GM23248 (cell line): ENCODE results near the gene TNFRSF4. TPM values are rescaled to one million over a fixed set of nuclear protein-coding genes. Genes with fewer than 3 reads are reported as not detected.

ENCODE experiments used
- DNase-seq: peaks from one replicate; pipeline ENCODE4 v3.0.0-alpha.2; 2015
- H2AFZ ChIP-seq: fragments of 200-600 bp; sonication (generic); 2 replicates; pipeline ENCODE4 v1.6.1; 2016; ENCODE audit warnings: antibody characterized with exemption
- H3F3A ChIP-seq: fragments of 200-600 bp; sonication (generic); 2 replicates; pipeline ENCODE4 v1.6.1; 2016; ENCODE audit warnings: mild to moderate bottlenecking, antibody characterized with exemption, mixed run types; ENCODE audit not compliant: insufficient read depth
- H3K27ac ChIP-seq: fragments of 200-600 bp; sonication (generic); 2 replicates; pipeline ENCODE4 v1.5.1; 2016; ENCODE audit warnings: mild to moderate bottlenecking
- H3K27me3 ChIP-seq: fragments of 200-600 bp; sonication (generic); replicated peaks from 2 replicates; pipeline ENCODE4 v1.6.1; 2016; ENCODE audit warnings: mild to moderate bottlenecking; ENCODE audit not compliant: insufficient read depth
- H3K36me3 ChIP-seq: fragments of 200-600 bp; sonication (generic); 2 replicates; pipeline ENCODE4 v1.6.1; 2016; ENCODE audit warnings: low read depth, mild to moderate bottlenecking
- H3K4me1 ChIP-seq: fragments of 200-600 bp; sonication (generic); 2 replicates; pipeline ENCODE4 v1.6.1; 2016; ENCODE audit warnings: mild to moderate bottlenecking; ENCODE audit not compliant: insufficient read depth
- H3K4me2 ChIP-seq: fragments of 200-600 bp; sonication (generic); one replicate; pipeline ENCODE4 v1.6.1; 2016; ENCODE audit warnings: mild to moderate bottlenecking; ENCODE audit not compliant: unreplicated experiment
- H3K4me3 ChIP-seq: fragments of 200-600 bp; sonication (generic); 2 replicates; pipeline ENCODE4 v1.5.1; 2016; ENCODE audit warnings: mild to moderate bottlenecking
- H3K79me2 ChIP-seq: fragments of 200-600 bp; sonication (generic); 2 replicates; pipeline ENCODE4 v1.6.1; 2016; ENCODE audit warnings: mild to moderate bottlenecking; ENCODE audit not compliant: insufficient read depth
- H3K9ac ChIP-seq: fragments of 200-600 bp; sonication (generic); 2 replicates; pipeline ENCODE4 v1.6.1; 2016; ENCODE audit warnings: mild to moderate bottlenecking
- H3K9me2 ChIP-seq: fragments of 200-600 bp; sonication (generic); 2 replicates; pipeline ENCODE4 v1.6.1; 2016; ENCODE audit warnings: mixed run types, mild to moderate bottlenecking, moderate library complexity; ENCODE audit not compliant: insufficient read depth
- H3K9me3 ChIP-seq: fragments of 200-600 bp; sonication (generic); one replicate; pipeline ENCODE4 v1.6.1; 2017; ENCODE audit warnings: low read depth
- H4K20me1 ChIP-seq: fragments of 200-600 bp; sonication (generic); 2 replicates; pipeline ENCODE4 v1.6.0; 2016; ENCODE audit not compliant: insufficient read depth
- EZH2 ChIP-seq: fragments of 200-600 bp; sonication (generic); IDR thresholded peaks from 2 replicates; pipeline ENCODE4 v1.6.1; 2018; ENCODE audit warnings: antibody characterized with exemption, mild to moderate bottlenecking; ENCODE audit not compliant: insufficient read depth, poor library complexity, severe bottlenecking
- EZH2phosphoT487 ChIP-seq: fragments of 200-600 bp; sonication (generic); IDR thresholded peaks from 2 replicates; pipeline ENCODE4 v1.6.1; 2018; ENCODE audit warnings: antibody characterized with exemption, moderate library complexity, mild to moderate bottlenecking, low read depth; ENCODE audit not compliant: insufficient read depth
- WGBS, 2 experiments: methylation state at CpG; one replicate each; pipeline ENCODE4 v1.1.6; 2015 to 2017; ENCODE audit warnings: low lambda C conversion rate in 2 of 2, low coverage in 1 of 2; ENCODE audit errors: missing lambda C conversion rate in 2 of 2; 5-methylcytosine and 5-hydroxymethylcytosine counted together
- in situ Hi-C: fragments of 300-500 bp; cut with MboI; formaldehyde crosslinking; loops from 2 replicates; pipeline ENCODE4 v1.15.0; 2020
- polyA plus RNA-seq: library from polyadenylated mRNA; unstranded; fragments of >200 nt; fragmentation: Nextera tagmentation; extraction: Ambion mirVana; gene quantifications from 2 replicates; pipeline ENCODE4 v1.2.1, GENCODE V29; 2016
- total RNA-seq: library from RNA; depleted of rRNA; stranded (reverse); fragments of >200 nt; shearing (Covaris generic); gene quantifications from 2 replicates; pipeline ENCODE4 v1.2.3, GENCODE V29; 2014

The TNFRSF4 gene
- total and polyA plus RNA-seq, 2 experiments from 2014 or later: not detected

DNA sequence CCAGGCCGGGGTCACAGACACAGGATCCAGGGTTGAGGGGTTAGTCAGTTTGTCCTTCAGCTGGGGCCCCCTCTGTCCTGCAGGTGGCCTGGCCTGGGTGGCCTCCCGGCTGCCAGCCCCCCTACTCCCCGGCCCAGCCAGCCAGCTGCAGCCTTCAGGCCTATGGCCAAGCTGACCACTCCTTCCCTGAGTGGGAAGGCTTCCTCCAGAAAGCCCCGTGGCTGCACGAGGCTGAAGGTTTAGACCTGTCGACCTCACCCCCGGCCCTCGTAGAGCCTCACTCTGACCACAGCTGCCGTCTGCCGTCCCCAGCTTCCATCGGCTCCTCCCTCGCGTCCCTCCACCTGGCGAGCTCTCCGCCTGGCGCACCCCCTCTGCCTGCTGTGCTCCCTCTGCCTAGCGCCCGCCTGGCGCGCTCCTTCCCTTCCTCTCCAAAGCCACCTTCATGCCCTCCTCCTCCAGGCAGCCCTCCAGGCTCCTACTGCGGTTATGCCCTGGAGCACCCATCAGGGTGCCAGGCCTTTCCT, 30.7 kb downstream of the TNFRSF4 start:
- no peak for DNase-seq
- Histone ChIP-seq H3K4me1 (no peaks in the 10 kb centered on the region), H3K27me3 (no peaks in the 10 kb centered on the region), H3K9me2 (no peaks in the 10 kb centered on the region), H3F3A (no peaks in the 10 kb centered on the region), H3K79me2 (no peaks in the 10 kb centered on the region), H2AFZ (no peak overlapping the region), H3K4me2 (no peak overlapping the region), H3K4me3 (no peak overlapping the region), H3K27ac (no peak overlapping the region), H4K20me1 (no peaks in the 10 kb centered on the region), H3K9me3 (no peaks in the 10 kb centered on the region), H3K9ac (no peak overlapping the region), H3K36me3 (no peaks in the 10 kb centered on the region)
- in situ Hi-C loops: no loop called here
- 60 to 63% methylated on average over 9 to 21 of the region's 21 CpGs for WGBS, 2 experiments
- TF ChIP-seq EZH2: no peak
- no peak for TF ChIP-seq EZH2phosphoT487

DNA sequence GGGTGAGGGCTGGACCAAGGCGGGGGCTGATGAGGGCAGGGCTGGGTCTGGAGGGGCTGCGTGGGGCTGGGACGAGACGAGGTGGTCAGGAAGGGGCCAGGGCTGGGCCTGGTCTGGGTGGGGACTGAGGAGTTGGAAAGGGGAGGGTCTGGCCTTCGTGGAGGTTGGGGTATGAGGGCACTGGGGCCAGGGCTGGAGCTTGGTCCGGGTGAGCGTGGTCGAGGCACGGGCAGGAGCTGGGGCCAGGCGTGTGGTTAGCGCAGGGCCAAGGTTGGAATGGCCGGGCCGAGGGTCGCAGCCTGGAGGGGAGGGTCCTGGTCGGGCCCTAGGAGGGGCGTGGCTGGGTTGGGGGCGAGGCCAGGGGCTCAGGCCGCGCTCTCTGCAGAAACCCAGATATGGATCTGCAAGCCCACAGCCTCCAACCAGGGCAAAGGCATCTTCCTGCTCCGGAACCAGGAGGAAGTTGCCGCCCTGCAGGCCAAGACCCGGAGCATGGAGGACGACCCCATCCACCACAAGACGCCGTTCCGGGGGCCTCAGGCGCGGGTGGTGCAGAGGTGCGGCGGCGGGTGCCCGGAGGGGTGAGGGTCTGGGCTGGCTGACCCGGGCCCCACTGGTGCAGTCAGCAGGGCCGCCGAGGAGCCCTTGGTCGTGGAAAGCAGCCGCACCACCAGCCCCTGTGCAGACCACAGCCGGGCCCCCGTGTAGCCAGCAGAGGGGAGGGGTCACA, 31.3 kb downstream of the TNFRSF4 start:
- 55 to 65% methylated on average over 17 to 38 of the region's 39 CpGs for WGBS, 2 experiments
- Histone ChIP-seq H2AFZ (no peak overlapping the region), H3K4me2 (no peak overlapping the region), H3K9me3 (no peaks in the 10 kb centered on the region), H3K4me1 (no peaks in the 10 kb centered on the region), H3K36me3 (no peaks in the 10 kb centered on the region), H3K79me2 (no peaks in the 10 kb centered on the region), H4K20me1 (no peaks in the 10 kb centered on the region), H3K9ac (no peak overlapping the region), H3K27ac (no peak overlapping the region), H3K4me3 (no peak overlapping the region), H3F3A (no peaks in the 10 kb centered on the region), H3K27me3 (peaks cover 5% of the 10 kb centered on the region), H3K9me2 (no peaks in the 10 kb centered on the region)
- no peak for DNase-seq
- TF ChIP-seq EZH2: no peak
- no peak for TF ChIP-seq EZH2phosphoT487
- in situ Hi-C loops: no loop called here

GRCh38 chr1:1181938-1182410, 32.0 kb downstream of the TNFRSF4 start:
- Histone ChIP-seq H3K9me3 (no peaks in the 10 kb centered on the region), H3K36me3 (no peaks in the 10 kb centered on the region), H3K27ac (no peak overlapping the region), H3K79me2 (no peaks in the 10 kb centered on the region), H3K4me1 (no peaks in the 10 kb centered on the region), H3K9ac (no peak overlapping the region), H3K4me2 (no peak overlapping the region), H3F3A (no peaks in the 10 kb centered on the region), H3K4me3 (no peak overlapping the region), H2AFZ (no peak overlapping the region), H4K20me1 (no peaks in the 10 kb centered on the region), H3K27me3 (peaks cover 12% of the 10 kb centered on the region), H3K9me2 (no peaks in the 10 kb centered on the region)
- TF ChIP-seq EZH2 (no peak), EZH2phosphoT487 (no peak)
- in situ Hi-C loops: no loop called here
- no peak for DNase-seq
- 83 to 89% methylated on average over 14 to 17 of the region's 21 CpGs for WGBS, 2 experiments

GRCh38 chr1:1181129-1181937, 32.6 kb downstream of the TNFRSF4 start:
- H3K4me1 ChIP-seq: no peaks in the 10 kb centered on the region
- H3K4me3 ChIP-seq: no peak overlapping the region
- H3K9me2 ChIP-seq: no peaks in the 10 kb centered on the region
- no peak for DNase-seq
- H4K20me1 ChIP-seq: no peaks in the 10 kb centered on the region
- in situ Hi-C loops: no loop called here
- WGBS, 2 experiments: 70 to 79% methylated on average over 16 to 26 of the region's 26 CpGs
- H3K27ac ChIP-seq: no peak overlapping the region
- H3K4me2 ChIP-seq: no peak overlapping the region
- no peaks in the 10 kb centered on the region for H3K9me3 ChIP-seq
- no peaks in the 10 kb centered on the region for H3K36me3 ChIP-seq
- peaks cover 18% of the 10 kb centered on the region for H3K27me3 ChIP-seq
- no peaks in the 10 kb centered on the region for H3K79me2 ChIP-seq
- no peaks in the 10 kb centered on the region for H3F3A ChIP-seq
- H2AFZ ChIP-seq: no peak overlapping the region
- no peak for TF ChIP-seq EZH2
- no peak for TF ChIP-seq EZH2phosphoT487
- no peak overlapping the region for H3K9ac ChIP-seq
